Brain microvascular endothelial cell (primary cell): ENCODE data around the gene ROCK2.

Experiments
- DNase-seq: peaks from one replicate; pipeline ENCODE4 v3.0.0-alpha.2; 2020
- H3K27ac ChIP-seq: fragments of 250-450 bp; sonication (Bioruptor Pico); 2 replicates; pipeline ENCODE4 v1.5.1; 2020; ENCODE audit warnings: mild to moderate bottlenecking, moderate library complexity
- H3K27me3 ChIP-seq: fragments of 250-450 bp; sonication (Bioruptor Pico); replicated peaks from 2 replicates; pipeline ENCODE4 v1.5.1; 2020; ENCODE audit warnings: mild to moderate bottlenecking
- H3K36me3 ChIP-seq: fragments of 250-450 bp; sonication (Bioruptor Pico); replicated peaks from 2 replicates; pipeline ENCODE4 v1.5.1; 2020; ENCODE audit warnings: mild to moderate bottlenecking
- H3K4me3 ChIP-seq: 2 replicates; pipeline ENCODE4 v1.5.1; 2011; ENCODE audit warnings: low read depth, mild to moderate bottlenecking, control low read depth, low read length, moderate library complexity
- CTCF ChIP-seq: IDR thresholded peaks from 2 replicates; pipeline ENCODE4 v1.5.1; 2011; ENCODE audit warnings: low read depth, mild to moderate bottlenecking, moderate library complexity, low read length, control low read depth, inconsistent platforms; ENCODE audit errors: missing control alignments
- in situ Hi-C: cut with HindIII; loops from 2 replicates; pipeline ENCODE4 v1.10.0; 2017; ENCODE audit warnings: low sequenced_read_pairs, low pct_ligation_motif_present

ROCK2 gene

GRCh38 chr2:11309706-11310105 is 34.7 kb downstream of the ROCK2 start:
- DNase-seq = no peak
- no peak for TF ChIP-seq CTCF
- in situ Hi-C loops = no loop called here
- no peaks in the 10 kb centered on the region for H3K36me3 ChIP-seq
- H3K4me3 ChIP-seq = no peak overlapping the region
- H3K27ac ChIP-seq = no peak overlapping the region
- no peaks in the 10 kb centered on the region for H3K27me3 ChIP-seq

GRCh38 chr2:11307764-11308415 is 36.5 kb downstream of the ROCK2 start:
- Histone ChIP-seq H3K36me3 (no peaks in the 10 kb centered on the region), H3K4me3 (no peak overlapping the region), H3K27me3 (no peaks in the 10 kb centered on the region), H3K27ac (no peak overlapping the region)
- in situ Hi-C loops = no loop called here
- DNase-seq = no peak
- no peak for TF ChIP-seq CTCF

- peak; percentile 49 for DNase-seq
- H3K36me3 ChIP-seq = no peaks in the 10 kb centered on the region
- H3K4me3 ChIP-seq = no peak overlapping the region
- in situ Hi-C loops = no loop called here
- H3K27me3 ChIP-seq = no peaks in the 10 kb centered on the region
- no peak for TF ChIP-seq CTCF
- peak overlapping the region; percentile 38 for H3K27ac ChIP-seq
Observed at GRCh38 chr2:11305958-11306357, 38.5 kb downstream of the ROCK2 start.

- TF ChIP-seq CTCF = no peak
- no peak for DNase-seq
- Histone ChIP-seq H3K27ac (peak overlapping the region; percentile 38), H3K4me3 (no peak overlapping the region), H3K36me3 (no peaks in the 10 kb centered on the region), H3K27me3 (no peaks in the 10 kb centered on the region)
- in situ Hi-C loops = no loop called here
Observed at GRCh38 chr2:11305338-11305737, 39.1 kb downstream of the ROCK2 start.

- TF ChIP-seq CTCF = no peak
- no peak for DNase-seq
- in situ Hi-C loops = no loop called here
- Histone ChIP-seq H3K27me3 (no peaks in the 10 kb centered on the region), H3K36me3 (no peaks in the 10 kb centered on the region), H3K4me3 (no peak overlapping the region), H3K27ac (no peak overlapping the region)
Observed at GRCh38 chr2:11304476-11304875, 40.0 kb downstream of the ROCK2 start.
